ENCODE measurements around the gene ELOVL4.

- TF ChIP-seq CTCF (IDR thresholded peaks at IDR 0.05) (no peak), POLR2A (IDR thresholded peaks at IDR 0.05) (no peak)
Measured at GRCh38 chr6:79969784-79970183, 22.4 kb upstream of the ELOVL4 start.

All from stomach (tissue), 4 donors.